Measurements from ENCODE around the gene STK11. TPM values are rescaled to one million over a fixed set of nuclear protein-coding genes. Genes with fewer than 3 reads are reported as not detected.

STK11 gene
- total RNA-seq, 1 donor from 2014 or later: 104 TPM

DNA sequence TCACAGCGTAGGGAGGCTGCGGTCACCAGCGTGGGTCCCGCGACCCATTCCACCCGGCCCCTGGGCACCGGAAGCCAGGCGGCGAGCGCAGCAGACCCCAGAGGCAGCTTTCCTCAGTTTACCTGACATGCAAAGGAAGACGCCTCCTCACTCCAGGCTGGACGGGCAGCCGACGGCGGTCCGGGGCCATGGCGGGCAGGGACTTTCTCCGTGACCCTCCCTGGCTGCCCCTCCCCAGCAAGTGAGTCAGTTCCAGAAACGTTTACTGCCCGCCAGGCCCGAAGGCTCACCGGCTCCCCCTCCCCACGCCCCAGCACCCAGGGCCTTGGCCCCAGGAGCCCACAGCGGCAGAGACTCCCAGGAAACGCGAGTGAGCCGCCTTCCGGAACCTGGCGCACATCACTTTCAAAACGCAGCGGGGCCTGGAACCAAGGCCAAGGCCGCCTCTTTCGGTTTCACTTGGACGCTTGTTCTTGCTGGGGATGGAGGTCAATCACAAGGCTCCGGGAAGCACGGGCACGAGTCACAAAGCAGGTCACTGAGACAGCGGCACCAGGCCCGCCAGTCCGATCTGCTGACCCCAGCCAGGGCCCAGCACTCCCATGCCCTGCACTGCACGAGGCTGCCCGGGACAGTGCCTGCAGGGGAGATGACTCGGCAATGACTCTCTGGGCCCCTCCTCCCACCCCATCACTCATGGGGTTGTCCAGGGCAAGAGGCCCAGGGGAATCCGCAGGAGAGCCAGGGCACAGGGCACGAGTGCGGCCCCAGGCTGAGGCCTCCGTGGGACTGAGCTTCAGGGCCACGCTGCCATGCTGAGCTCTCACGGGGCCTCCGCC, 36.8 kb upstream of the STK11 start:
- H3K4me1 ChIP-seq: peaks cover 0 to 12% of the 10 kb centered on the region in 2 donors
- peaks cover 0 to 12% of the 10 kb centered on the region in 2 donors for H3K36me3 ChIP-seq
- H3K27me3 ChIP-seq: no peaks in the 10 kb centered on the region
- TF ChIP-seq, protein P1, sequence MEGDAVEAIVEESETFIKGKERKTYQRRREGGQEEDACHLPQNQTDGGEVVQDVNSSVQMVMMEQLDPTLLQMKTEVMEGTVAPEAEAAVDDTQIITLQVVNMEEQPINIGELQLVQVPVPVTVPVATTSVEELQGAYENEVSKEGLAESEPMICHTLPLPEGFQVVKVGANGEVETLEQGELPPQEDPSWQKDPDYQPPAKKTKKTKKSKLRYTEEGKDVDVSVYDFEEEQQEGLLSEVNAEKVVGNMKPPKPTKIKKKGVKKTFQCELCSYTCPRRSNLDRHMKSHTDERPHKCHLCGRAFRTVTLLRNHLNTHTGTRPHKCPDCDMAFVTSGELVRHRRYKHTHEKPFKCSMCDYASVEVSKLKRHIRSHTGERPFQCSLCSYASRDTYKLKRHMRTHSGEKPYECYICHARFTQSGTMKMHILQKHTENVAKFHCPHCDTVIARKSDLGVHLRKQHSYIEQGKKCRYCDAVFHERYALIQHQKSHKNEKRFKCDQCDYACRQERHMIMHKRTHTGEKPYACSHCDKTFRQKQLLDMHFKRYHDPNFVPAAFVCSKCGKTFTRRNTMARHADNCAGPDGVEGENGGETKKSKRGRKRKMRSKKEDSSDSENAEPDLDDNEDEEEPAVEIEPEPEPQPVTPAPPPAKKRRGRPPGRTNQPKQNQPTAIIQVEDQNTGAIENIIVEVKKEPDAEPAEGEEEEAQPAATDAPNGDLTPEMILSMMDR (IDR thresholded peaks at IDR 0.05): no peak
- peak overlapping the region in 1 of 2 donors; percentile 61 for H3K27ac ChIP-seq
- H3K4me3 ChIP-seq: peak overlapping the region in 1 of 2 donors; percentile 13
- no peaks in the 10 kb centered on the region for H3K9me3 ChIP-seq
- DNase-seq (ENCODE audit: low spot score in 2 of 2): no peak
- intact Hi-C loops (cut with DNase I): no loop called here

- intact Hi-C loops (cut with DNase I): no loop called here
- no peak overlapping the region for H3K4me3 ChIP-seq
- no peaks in the 10 kb centered on the region for H3K9me3 ChIP-seq
- peaks cover 0 to 12% of the 10 kb centered on the region in 2 donors for H3K4me1 ChIP-seq
- no peak for DNase-seq (ENCODE audit: low spot score in 2 of 2)
- peak overlapping the region in 1 of 2 donors; percentile 61 for H3K27ac ChIP-seq
- no peaks in the 10 kb centered on the region for H3K27me3 ChIP-seq
- H3K36me3 ChIP-seq: peaks cover 0 to 12% of the 10 kb centered on the region in 2 donors
- TF ChIP-seq, protein P1 (IDR thresholded peaks at IDR 0.05): no peak
Measured at GRCh38 chr19:1169411-1169791, 36.2 kb upstream of the STK11 start.

DNA sequence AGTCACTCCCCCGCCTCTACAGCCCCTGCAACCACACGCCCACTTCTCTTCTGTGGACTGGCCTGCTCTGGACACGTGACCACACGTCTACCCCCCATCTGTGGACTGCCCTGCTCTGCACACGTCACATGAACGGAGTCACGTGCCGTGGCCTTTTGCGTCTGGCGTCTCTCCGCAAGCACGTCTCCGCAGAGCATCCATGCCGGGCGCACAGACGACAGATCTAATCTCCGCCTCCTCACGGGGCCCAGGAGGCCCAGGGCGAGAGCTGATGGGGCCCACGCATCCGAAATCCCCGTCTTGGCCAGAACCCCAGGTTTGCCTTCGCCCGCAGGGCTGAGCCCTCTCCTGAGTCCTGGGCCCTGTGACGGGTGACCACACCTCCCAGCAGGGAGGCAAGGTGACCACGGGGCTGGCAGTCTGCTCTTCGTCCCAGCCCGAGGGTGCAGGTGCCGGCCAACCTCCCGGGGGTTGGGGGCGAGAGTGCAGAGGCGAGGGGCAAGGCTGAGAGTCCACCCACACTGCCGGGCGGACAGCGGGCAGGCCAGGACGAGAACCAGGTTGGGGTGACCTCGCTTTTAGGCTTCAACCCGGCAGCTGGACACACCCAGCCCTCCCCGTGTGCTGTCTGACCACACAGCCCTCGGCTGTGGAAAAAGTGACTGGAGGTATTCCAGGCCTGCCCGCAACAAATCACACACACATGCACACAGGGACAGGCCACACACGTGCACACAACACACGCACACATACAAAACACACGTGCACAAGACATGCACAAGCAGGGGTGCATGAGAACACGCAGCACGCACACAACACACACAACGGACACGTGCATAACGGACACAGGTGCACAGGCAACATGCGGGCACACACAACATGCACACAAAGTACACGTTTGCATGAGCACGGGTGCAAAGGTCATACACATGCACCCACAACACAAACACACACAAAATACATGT, 35.4 kb upstream of the STK11 start:
- intact Hi-C loops (cut with DNase I): no loop called here
- TF ChIP-seq, protein P1 (IDR thresholded peaks at IDR 0.05): no peak
- no peaks in the 10 kb centered on the region for H3K27me3 ChIP-seq
- H3K36me3 ChIP-seq: peaks cover 0 to 12% of the 10 kb centered on the region in 2 donors
- H3K9me3 ChIP-seq: no peaks in the 10 kb centered on the region
- no peak overlapping the region for H3K4me3 ChIP-seq
- no peak for DNase-seq (ENCODE audit: low spot score in 2 of 2)
- H3K27ac ChIP-seq: no peak overlapping the region
- peaks cover 0 to 12% of the 10 kb centered on the region in 2 donors for H3K4me1 ChIP-seq

- intact Hi-C loops (cut with DNase I): no loop called here
- H3K4me3 ChIP-seq: no peak overlapping the region
- H3K36me3 ChIP-seq: peaks cover 0 to 12% of the 10 kb centered on the region in 2 donors
- no peak for DNase-seq (ENCODE audit: low spot score in 2 of 2)
- H3K27me3 ChIP-seq: no peaks in the 10 kb centered on the region
- TF ChIP-seq, protein P1 (IDR thresholded peaks at IDR 0.05): no peak
- H3K27ac ChIP-seq: peak overlapping the region in 1 of 2 donors; percentile 93
- no peaks in the 10 kb centered on the region for H3K9me3 ChIP-seq
- peaks cover 0 to 12% of the 10 kb centered on the region in 2 donors for H3K4me1 ChIP-seq
Measured at GRCh38 chr19:1170938-1171754, 34.4 kb upstream of the STK11 start.

Data from ascending aorta (tissue), 2 donors.